HG02938 (cell line): ENCODE data around the gene ZGPAT.
"Not testable (repeated sequence)": the region's sequence is repeated elsewhere in the genome, so short reads cannot be mapped to it uniquely, and the experiment has no call there.

ENCODE experiments used
- ATAC-seq: cut with Tn5 transposase; IDR thresholded peaks from one replicate; pipeline ENCODE4 v1.9.1; 2021; ENCODE audit warnings: mild to moderate bottlenecking, moderate library complexity; ENCODE audit not compliant: unreplicated experiment

ZGPAT gene

DNA sequence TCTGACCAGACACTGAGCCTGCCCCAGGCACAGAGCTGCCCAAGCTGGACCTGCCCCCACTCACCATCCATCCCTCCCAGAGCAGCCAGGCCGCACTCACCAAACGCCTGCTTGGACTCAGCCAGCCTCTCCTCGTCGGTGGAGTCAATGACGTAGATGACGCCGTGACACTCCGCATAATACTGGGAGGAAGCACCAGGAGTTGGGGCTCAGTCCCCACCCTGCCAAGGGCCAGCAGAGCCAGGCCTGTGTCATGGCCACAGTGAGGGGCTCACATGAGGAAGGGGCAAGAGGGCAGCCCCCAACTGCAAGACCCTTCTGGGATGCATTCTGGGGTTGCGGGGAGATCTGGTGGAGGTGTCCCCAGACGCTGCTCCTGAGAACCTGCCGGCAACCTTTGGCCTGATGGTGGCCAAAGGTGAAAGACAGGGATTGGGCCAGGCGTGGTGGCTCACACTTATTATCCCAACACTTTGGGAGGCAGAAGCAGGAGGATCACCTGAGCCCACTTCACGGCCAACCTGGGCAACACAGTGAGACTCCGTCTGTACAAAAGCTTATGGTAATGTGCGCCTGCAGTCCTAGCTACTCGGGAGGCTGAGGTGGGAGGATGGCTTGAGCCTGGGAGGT lies 5.7 kb upstream of the ZGPAT start:
- no peak for ATAC-seq

DNA sequence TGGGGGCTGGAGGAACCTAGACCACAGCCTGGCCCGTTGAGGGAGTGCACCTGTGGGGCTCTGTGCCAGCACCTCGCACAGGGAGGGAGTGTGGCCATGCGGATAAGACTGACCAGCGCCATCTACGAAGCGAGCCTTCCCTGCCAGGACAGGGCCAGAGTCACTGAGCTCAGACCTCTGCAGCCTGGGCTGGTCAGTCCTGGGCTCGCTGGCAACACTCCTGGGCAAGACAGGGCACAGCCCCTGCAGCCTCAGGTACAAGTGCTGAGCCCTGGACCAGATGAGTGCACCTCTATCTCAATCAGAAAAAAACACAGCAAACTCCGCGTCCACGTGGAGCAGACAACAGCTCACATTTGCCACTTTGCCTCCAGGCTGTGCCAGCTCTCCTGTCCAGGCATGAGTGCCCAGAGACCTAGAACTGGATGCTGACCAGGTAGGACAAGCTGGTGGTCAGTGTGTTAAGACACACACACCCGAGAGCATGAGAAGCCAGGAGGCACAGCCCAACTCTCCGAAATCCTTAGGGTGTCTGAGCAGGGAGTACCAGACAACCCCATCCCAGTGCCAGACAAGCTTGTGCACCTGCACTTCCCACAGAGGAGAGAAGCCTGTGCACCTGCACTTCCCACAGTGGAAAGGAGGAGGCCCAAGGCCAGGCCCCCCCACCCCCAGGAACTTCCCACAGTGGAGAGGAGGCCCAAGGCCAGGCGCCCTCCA lies 4.9 kb upstream of the ZGPAT start:
- no peak for ATAC-seq

DNA sequence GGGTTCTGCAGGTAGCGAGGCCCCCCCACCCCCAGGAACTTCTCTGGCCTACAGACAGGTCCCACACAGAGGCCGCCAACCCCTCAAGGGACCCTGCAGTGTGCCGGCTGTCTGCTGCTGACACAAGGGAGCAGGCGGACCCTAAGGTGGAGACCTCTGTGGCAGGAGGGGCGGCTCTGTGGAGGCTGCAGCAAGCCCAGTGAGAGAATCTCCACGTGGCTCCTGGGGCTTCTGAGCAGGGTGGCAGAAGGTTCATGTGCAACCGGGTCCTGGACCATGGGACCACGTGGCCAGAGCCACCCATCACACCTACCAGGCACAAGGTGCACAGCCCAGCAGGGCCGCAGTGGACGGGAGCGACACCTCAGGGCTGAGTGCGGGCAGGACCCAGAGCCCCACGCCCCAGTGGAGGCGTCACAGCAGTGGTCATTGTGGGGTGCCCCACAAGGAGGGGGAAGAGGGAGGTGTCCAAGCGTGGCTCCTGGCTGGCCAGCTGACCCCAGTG lies 4.3 kb upstream of the ZGPAT start:
- no peak for ATAC-seq

DNA sequence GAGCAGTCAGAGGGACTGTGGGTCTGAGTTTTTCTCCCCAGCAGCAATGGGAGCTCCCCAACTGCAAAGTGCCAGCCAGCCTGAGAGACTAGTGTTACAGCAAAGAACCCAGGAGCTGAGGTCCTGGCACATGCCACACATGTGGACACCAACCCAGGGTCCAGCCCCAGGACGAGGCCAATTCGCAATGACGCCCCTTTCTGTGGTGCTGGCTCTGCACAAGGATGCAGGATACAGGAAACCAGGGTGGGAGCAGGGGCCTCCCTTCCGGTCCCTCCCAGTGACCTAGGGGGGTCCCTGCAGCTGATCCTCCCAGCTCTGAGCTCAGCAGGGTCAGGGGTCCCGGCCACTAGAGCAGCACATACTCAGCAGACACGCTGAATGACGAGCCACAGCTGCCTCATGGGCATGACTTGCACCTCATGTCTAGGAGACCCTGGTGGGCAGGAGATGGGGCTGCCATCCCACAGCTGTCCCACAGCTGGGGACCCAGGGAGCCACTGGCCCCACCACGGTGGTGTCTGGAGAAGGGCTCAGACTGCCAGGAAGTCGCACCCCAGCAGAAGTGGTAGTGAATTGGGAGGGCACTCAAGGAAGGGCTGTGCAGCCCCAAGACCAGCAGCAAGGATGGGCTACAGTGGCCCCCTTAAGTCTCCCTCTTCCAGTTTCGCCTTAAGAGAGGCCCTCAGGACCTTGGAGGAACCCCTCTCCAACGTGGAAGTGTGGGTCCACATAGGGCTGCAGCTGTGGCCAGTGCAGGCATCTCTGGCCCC lies 3.7 kb upstream of the ZGPAT start:
- ATAC-seq, result no peak

DNA sequence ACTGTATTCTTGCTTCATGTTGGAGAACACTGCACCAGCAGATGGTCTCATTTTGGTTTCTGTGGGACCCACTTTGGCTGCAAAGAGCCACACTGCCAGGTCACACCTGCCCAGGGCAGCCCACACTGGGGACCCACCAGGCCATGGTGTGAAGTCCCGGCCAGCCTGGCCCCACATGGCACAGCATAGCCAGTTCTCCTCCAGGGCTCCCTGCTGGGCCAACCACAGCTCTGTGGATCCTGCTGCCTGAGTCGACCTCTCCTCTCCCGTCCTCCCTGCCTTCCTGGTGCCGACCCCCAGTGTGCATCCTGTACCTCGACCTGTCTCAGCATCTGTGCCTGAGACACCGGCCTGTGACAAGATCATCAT lies 3.1 kb upstream of the ZGPAT start:
- ATAC-seq, result no peak

DNA sequence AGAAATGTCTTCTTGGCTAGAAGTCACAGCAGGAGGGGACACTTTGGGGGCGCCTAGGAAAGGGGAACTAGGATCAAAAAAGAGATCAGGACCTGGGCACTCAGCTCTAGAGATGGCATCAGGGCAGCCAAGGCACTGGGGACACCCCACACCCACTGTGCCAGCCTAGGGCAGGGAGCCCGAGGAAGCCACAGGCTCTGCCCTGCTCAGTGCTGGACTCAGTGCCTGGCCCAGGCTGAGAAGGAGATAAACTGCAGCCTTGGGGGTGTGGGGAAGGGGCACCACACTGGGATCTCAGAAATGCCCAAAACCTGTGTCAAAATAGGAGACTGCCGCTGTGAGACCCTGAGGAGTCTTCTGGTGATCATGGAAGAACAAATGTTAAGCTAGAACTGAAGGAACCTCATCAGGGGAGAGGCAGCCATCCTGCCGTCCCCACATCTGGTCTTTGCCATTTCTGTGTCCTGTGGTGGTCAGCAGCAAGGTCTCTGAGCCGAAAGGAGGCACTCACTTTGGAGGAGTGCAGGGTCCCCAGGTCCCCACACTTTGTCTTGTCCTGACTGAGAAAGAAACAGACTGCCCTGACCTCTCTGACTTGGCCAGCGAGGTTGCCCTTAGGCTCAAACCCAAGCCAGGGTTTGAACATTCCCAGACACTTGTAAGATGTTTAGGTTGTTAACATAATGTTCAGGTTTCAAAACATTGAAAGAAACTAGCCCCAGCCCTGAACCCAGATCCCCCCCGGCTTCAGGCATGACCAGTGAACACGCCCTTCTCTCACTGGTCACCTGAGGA lies 2.4 kb upstream of the ZGPAT start:
- ATAC-seq, result no peak

DNA sequence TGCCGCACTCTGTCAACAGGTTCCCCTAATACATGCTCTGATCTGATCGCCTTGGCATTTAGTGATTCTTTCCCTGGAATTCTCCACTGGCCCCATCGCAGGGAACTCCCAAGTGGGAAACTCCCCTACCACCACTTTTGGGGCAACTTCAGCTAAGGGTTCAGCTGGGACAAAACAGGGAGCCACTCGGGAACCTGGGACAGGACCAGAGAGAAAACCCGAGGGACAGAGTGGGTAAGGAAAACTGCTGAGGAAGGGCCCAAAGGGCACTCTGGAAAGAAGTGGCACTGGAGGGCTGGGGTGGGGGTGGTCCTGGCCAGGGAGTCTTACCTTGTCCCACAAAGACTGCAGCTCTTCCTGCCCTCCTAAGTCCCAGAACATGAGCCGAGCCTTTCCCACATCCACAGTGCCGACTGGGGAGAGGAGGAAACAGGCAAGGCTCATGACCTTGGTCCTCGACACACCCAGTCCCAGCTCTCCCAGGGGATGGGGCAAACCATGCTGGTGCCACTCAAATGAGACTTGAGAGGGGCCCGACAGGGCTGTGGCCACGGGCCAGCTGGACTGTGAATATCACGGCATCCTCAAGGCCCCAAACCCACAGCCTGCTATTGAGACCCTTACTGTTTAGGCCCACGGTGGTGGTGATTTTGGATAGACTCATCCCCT lies 1.7 kb upstream of the ZGPAT start:
- ATAC-seq, result no peak

DNA sequence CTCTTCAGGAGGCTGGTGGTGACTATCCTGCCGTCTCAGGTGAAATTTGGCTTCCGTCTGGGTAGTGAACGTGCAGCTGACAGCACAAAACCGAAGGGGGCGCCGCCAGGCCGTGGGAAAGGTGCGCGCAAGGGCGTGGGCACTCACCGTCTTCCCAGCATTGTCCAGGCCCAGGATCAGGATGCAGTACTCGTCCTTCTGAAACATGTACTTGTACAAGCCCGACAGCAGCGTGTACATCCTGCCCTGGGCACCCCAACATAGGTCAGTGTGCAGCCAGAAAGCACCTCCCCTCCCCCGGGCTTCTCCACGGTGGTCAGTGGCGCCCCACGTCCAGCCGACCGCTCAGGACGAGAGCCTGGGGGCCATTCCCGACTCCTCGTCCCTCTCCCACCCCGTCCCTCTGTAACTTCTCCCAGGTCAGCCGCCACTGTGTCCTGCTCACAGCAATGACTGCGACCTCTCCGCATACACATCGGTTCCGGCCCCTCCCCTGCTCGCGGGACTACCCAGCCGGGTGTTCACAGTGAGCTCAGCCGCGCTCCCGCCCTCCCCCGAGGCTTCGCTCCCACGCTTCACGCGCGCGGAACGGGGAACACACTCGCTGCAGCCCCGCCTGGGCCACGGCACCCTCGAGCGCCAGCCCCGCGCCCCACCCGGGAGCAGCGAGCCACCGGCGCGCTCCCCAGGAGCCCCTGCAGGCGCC lies 834 bp upstream of the ZGPAT start:
- ATAC-seq, result peak; percentile 28

DNA sequence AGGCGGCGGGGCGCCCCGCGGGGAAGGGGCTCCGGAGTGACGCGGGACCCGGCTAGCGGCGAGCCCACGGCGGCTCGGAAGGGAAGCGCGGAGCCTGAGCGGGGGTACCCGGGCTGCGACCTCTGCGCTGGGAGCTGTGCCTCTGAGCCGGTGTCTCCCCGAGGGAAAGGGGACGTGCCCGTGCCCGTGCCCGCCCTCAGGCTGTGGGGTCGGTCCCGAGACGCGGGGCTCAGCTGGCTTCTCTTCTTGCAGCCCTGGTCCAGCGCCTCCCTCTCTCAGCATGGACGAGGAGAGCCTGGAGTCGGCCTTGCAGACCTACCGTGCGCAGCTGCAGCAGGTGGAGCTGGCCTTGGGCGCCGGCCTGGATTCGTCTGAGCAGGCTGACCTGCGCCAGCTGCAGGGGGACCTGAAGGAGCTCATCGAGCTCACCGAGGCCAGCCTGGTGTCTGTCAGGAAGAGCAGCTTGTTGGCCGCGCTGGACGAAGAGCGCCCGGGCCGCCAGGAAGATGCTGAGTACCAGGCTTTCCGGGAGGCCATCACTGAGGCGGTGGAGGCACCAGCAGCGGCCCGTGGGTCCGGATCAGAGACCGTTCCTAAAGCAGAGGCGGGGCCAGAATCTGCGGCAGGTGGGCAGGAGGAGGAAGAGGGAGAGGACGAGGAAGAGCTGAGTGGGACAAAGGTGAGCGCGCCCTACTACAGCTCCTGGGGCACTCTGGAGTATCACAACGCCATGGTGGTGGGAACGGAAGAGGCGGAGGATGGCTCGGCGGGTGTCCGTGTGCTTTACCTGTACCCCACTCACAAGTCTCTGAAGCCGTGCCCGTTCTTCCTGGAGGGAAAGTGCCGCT lies 686 bp downstream of the ZGPAT start:
- ATAC-seq, result peak; percentile 30

DNA sequence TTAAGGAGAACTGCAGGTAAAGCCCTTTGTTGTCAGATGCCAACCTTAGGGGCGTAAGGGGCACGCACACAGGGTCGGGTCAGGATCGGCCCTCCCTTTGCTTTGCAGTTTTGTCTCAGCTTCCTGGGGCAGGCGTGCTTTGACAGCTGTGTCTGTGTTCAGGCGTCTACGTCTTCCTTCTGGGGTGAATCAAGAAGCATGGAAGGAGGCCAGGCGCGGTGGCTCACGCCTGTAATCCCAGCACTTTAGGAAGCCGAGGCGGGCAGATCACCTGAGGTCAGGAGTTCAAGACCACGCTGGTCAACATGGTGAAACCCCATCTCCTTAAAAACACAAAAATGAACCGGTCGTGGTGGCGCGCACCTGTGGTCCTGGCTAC lies 1.3 kb downstream of the ZGPAT start:
- no peak for ATAC-seq

DNA sequence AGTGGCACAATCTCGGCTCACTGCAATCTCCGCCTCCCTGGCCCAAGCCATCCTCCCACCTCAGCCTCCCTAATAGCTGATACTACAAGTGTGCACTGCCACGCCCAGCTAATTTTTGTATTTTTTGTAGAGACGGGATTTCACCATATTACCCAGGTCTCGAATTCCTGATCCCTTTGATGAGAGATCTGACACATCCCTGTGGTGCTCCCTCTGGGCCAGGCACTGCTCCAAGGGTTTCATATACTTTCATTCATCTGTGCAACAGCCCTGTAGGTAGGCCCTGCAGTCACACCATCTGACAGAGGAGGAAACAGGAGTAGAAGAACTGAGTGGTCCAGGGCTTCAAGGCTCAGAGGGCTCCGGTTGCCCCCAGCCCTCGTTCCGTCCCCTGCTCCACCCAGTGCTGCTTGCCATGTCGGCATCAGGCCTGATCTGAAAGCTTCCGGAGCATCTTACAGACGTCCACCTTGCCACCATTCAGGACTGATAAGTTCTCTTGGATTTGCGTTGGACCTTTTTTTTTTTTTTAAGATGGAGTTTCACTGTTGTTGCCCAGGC lies 3.3 kb downstream of the ZGPAT start:
- ATAC-seq, result no peak

DNA sequence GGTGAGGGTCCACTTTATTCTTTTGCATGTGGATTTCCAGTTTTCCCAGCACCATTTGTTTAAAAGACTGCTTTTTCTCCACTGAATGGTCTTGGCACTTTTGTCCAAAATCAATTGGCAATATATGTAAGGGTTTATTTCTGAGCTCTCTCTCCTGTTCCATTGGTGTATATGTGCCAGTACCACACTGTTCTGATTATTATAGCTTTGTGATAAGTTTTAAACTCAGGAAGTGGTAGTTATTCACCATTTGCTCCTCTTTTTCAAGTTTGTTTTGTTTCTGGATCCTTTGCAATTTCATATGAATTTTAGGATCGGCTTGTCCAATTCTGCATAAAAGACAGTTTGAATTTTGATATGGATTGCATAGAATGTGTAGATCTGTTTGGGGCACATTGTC lies 4.4 kb downstream of the ZGPAT start:
- no peak for ATAC-seq

DNA sequence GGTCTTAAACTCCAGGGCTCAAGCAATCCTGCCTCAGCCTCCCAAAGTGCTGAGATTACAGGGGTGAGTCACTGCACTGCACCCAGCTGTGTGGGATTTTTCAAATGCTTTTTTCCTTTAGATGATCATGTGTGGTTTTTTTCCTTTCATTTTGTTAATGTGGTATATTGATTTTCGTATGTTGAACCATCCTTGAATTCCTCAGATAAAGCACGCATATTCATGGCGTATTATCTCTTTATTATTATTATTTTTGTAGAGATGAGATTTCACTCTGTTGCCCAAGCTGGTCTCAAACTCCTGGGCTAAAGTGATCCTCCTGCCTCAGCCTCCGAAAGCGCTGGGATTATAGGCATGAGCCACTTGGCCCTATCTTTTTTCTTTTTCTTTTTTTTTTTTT lies 7.0 kb downstream of the ZGPAT start:
- no peak for ATAC-seq

DNA sequence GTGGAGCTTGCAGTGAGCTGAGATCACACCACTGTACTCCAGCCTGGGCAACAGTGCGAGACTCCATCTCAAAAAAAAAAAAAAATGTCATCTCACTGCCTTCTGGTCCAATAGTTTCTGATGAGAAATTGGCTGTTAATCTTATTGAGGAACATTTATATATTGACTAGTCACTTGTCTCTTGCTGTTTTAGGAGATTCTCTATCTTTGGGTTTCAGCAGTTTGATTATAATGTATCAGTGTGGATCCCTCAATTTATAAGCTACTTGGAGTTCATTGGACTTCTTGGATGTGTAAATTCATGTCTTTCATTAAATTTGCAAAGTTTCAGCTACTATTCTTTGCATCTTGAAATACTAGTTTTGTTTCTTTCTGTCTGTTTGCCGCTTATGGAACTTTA lies 11.2 kb downstream of the ZGPAT start:
- no peak for ATAC-seq

DNA sequence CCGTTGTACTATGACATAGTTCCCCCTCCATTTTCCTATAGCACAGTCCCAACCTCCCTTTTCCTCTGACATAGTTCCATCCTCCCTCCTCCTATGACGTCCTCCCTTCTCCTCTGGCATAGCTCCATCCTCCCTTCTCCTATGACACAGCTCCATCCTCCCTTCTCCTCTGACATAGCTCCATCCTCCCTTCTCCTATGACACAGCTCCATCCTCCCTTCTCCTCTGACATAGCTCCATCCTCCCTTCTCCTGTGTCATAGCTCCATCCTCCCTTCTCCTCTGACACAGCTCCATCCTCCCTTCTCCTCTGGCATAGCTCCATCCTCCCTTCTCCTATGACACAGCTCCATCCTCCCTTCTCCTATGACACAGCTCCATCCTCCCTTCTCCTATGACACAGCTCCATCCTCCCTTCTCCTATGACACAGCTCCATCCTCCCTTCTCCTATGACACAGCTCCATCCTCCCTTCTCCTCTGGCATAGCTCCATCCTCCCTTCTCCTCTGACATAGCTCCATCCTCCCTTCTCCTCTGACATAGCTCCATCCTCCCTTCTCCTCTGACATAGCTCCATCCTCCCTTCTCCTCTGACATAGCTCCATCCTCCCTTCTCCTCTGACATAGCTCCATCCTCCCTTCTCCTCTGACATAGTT lies 15.3 kb downstream of the ZGPAT start:
- not testable (repeated sequence) for ATAC-seq

DNA sequence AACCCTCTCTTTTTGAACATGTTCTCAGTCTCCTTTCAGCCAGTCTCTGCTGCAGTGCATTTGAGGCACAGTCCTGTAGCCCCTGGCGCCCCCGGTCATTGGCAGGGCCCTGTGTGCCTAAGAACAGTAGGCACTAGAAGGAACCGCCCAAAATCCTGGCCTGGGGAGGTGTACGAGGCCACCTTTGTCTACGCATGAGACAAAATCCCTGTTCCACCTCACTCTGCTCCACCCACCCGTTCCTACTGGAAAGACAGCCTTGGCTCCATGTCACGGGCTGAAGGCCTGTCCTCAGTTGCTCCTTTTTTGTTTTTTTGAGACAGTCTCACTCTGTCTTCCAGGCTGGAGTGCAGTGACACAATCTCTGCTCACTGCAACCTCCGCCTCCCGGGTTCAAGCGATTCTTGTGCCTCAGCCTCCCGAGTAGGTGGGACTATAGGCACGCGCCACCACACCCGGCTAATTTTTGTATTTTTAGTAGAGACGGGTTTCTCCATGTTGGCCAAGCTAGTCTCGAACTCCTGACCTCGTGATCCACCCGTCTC lies 22.4 kb downstream of the ZGPAT start:
- ATAC-seq, result not testable (repeated sequence)

DNA sequence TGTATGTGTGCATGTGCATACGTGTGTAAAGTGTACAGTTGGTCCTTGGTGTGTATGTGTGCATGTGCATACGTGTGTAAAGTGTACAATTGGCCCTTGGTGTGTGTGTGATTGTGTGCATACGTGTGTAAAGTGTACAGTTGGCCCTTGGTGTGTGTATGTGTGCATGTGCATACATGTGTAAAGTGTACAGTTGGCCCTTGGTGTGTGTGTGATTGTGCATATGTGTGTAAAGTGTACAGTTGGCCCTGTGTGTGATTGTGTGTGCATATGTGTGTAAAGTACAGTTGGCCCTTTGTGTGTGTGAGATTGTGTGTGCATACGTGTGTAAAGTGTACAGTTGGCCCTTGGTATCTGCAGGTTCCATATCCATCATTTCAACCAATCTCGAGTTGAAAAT lies 23.6 kb downstream of the ZGPAT start:
- ATAC-seq, result no peak
